Loucy (cell line): ENCODE results near the gene CELF2.

ENCODE experiments used
- EZH2phosphoT487 ChIP-seq: fragments of 200-600 bp; IDR thresholded peaks from 2 replicates; pipeline ENCODE4 v1.6.1; 2018; ENCODE audit warnings: antibody characterized with exemption, mild to moderate bottlenecking, moderate library complexity, borderline replicate concordance
- TF ChIP-seq, protein P1 (sequence below): fragments of 200-600 bp; sonication (generic); conservative IDR thresholded peaks from 2 replicates; pipeline ENCODE4 v1.5.1; 2014; ENCODE audit warnings: mild to moderate bottlenecking, antibody characterized with exemption, low read length

DNA sequence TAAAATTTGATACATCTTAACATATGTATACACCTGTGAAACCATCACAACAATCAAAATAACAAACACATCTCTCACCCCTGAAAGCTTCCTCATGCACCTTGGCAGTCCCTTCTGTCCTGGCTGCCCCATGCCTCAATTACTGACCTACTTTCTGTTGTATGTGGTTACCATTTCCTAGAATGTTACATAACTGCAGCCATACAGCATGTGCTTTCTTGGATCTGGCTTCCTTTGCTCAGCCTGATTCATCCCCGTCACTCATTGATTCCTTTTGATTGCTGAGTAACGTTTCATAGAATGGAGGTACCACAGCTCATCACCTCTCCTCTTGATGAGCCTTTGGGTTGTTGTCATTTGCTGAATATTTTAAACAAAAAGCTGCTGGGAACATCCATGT, 165.3 kb downstream of the CELF2 start:
- TF ChIP-seq EZH2phosphoT487, result no peak
- TF ChIP-seq, protein P1, sequence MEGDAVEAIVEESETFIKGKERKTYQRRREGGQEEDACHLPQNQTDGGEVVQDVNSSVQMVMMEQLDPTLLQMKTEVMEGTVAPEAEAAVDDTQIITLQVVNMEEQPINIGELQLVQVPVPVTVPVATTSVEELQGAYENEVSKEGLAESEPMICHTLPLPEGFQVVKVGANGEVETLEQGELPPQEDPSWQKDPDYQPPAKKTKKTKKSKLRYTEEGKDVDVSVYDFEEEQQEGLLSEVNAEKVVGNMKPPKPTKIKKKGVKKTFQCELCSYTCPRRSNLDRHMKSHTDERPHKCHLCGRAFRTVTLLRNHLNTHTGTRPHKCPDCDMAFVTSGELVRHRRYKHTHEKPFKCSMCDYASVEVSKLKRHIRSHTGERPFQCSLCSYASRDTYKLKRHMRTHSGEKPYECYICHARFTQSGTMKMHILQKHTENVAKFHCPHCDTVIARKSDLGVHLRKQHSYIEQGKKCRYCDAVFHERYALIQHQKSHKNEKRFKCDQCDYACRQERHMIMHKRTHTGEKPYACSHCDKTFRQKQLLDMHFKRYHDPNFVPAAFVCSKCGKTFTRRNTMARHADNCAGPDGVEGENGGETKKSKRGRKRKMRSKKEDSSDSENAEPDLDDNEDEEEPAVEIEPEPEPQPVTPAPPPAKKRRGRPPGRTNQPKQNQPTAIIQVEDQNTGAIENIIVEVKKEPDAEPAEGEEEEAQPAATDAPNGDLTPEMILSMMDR, result no peak
